LNCAP (cell line): Measurements from ENCODE around the gene DCAF5.

Experiments
- TF ChIP-seq, protein P1 (sequence below): fragments of 450-650 bp; IDR thresholded peaks from 2 replicates; pipeline ENCODE4 v1.5.1; 2017; ENCODE audit warnings: mild to moderate bottlenecking

Gene DCAF5

DNA sequence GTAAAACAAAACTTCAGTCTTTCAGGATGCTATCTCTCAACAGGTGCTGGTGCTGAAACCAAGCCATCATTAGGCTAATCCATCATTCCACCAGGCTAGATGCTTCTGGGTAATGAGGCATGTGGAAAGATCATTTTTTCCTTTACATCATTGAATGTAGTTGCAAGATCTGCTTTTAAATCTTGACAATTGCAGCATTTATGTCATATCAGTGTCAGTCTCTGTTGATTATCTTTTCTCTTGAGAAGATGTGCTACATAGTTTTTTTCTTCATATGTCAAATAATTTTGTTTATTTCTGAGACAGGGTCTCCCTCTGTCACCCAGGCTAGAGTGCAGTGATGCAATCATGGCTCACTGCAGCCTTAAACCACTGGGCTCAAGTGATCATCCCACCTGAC, 22.2 kb upstream of the DCAF5 start:
- TF ChIP-seq, protein P1, sequence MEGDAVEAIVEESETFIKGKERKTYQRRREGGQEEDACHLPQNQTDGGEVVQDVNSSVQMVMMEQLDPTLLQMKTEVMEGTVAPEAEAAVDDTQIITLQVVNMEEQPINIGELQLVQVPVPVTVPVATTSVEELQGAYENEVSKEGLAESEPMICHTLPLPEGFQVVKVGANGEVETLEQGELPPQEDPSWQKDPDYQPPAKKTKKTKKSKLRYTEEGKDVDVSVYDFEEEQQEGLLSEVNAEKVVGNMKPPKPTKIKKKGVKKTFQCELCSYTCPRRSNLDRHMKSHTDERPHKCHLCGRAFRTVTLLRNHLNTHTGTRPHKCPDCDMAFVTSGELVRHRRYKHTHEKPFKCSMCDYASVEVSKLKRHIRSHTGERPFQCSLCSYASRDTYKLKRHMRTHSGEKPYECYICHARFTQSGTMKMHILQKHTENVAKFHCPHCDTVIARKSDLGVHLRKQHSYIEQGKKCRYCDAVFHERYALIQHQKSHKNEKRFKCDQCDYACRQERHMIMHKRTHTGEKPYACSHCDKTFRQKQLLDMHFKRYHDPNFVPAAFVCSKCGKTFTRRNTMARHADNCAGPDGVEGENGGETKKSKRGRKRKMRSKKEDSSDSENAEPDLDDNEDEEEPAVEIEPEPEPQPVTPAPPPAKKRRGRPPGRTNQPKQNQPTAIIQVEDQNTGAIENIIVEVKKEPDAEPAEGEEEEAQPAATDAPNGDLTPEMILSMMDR = no peak

DNA sequence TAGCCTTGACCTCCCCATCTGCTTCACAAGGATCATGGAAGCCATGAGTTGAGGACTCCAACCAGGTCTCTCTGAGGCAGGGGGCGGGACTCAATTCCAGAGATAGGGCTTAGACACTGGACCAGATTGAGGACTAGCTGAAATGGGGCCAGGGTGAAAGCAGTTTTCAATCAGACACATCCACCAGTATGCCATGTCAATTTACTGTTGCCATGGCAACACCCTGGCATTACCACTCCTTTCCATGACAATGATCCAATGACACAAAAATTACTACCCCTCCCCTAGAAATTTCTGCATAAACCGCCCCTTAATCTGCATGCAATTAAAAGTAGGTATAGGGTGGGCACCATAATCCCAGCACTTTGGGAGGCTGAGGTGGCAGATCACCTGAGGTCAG, 18.6 kb upstream of the DCAF5 start:
- TF ChIP-seq, protein P1 = no peak

DNA sequence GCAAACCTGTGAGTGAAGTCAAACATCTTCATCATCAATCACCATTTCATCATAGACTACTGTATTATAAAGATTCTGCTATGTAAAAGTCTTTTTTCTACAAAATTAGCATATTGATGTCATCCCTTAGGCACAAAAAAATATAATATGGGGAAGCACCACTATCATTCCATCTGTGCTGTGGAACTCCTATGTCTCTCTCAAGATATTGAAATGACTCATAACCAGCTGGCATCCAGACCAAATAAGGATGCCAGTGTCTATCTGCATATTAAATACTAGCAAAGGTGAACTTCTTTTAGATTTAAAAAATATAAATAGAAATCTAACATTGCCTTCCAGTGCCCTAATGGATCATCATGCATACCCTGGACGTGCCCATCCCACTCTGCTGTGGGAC, 17.9 kb upstream of the DCAF5 start:
- TF ChIP-seq, protein P1 = no peak

DNA sequence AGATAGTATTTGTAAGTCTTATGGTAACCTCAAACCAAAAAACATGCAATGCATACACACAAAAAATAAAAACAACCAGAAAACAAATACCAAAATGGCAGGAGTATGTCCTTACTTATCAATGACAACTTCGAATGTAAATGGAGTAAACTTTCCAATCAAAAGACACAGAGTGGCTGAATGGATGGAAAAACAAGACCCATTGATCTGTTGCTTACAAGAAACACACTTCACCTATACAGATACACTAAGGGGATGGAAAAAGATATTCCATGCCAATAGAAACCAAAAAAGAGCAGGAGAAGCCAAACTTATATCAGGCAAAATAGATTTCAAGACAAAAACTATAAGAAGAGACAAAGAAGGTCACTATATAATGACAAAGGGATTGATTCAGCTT, 8.7 kb upstream of the DCAF5 start:
- TF ChIP-seq, protein P1 = no peak

DNA sequence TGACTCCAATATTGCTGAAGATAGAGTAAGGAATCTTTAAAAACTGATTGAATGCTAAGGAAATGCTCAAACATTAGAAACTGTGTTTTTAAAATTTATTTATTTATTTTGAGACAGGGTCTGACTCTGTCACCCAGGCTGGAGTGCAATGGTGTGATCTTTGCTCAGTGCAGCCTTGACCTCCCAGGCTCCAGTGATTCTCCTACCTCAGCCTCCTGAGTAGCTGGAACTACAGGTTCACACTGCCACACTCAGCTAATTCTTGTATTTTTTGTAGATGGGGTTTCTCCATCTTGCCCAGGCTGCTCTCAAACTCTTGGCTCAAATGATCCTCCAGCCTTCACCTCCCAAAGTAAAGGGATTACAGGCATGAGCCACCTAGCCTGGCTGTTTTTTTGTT, 3.3 kb upstream of the DCAF5 start:
- TF ChIP-seq, protein P1 = no peak

DNA sequence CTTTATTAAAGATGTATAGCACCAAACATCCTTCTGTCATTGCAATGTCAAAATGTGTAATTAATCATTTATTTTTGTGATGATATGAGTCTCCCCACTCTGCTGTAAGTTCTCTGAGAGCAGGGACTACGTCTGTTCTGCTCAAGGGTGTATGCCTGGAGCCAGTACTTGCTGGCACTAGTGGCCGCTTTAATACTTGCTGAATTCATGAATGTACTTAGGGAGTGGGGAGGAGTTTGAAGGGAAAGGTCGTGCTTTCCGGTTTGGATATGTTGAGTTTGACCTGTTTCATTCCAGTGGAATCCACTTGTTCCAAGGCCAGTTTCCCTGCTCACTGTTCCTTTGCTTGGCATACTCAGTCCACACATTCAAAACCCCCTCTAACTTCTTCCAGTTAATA, 1.9 kb upstream of the DCAF5 start:
- TF ChIP-seq, protein P1 = no peak

DNA sequence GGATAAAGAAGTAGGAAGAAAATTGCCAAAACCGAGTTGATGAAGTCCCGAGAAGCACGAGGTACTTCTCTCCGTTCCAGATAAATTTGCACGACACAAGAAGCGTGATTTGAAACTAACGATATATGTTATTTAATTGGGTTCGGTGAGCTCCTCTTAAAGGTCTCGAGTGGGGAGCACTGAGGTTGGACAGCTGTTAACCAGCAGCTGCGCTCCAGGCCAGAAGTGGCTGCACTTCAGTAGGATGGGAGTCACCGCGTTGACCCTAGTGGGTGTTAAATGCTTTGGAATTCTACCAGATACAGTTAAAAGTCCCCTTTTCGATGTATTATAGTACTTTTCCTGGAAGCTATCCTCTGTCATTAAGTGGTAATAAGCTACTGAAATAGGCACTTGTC, 953 bp upstream of the DCAF5 start:
- TF ChIP-seq, protein P1 = no peak

DNA sequence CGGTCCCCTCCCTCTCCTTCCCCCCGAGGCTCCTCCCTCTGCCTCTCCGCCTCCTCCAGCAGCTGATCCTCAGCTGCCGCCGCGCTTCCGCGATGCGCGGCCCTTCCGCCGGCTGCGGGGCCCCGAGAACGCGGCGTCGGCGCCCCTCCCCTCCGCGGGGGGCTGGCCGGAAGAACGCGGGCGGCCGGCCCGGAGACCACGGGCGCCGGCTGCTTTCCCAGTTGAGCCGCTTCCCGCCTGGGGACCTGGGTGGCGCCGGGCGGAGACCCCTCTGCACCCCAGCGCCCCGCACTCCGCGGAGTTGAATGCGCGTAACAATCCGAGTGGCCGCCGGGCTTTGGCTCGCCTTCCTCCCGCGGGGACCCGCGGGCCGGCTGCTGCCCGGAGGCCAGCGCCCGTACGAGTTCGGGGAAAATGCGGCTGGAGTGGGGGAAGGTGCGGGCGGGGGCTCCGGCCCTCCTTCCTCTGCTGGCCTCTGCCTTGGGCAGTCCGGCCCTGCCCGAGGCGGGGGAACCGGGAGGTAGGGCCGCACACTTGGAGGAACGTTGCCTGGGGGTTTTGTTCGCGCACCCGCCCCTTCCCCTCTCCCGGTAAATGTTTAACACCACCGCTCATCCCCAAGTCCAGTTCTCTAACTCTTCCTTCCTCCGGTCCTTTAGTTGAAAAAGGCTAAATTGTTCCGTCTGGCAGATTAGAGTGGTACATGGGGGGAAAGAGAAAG, 393 bp upstream of the DCAF5 start:
- TF ChIP-seq, protein P1 = no peak
